Keratinocyte (primary cell): ENCODE data around the gene CARS1.

Experiments
- CTCF ChIP-seq, 3 experiments: IDR thresholded peaks in 1 of 3; conservative IDR thresholded peaks in 1 of 3; optimal IDR thresholded peaks in 1 of 3; 2 replicates in 2 of 3; 3 replicates in 1 of 3; pipeline versions ENCODE3 to v1.5.1; 2011; ENCODE audit warnings: low read length in 3 of 3, mild to moderate bottlenecking in 3 of 3, moderate library complexity in 2 of 3, control low read depth in 1 of 3, inconsistent platforms in 1 of 3; ENCODE audit not compliant: insufficient read depth in 2 of 3; ENCODE audit errors: extremely low read depth in 1 of 3
- EZH2 ChIP-seq: IDR thresholded peaks from one replicate; pipeline ENCODE4 v1.6.1; 2012; ENCODE audit warnings: inconsistent platforms, mild to moderate bottlenecking, low read length, moderate library complexity

DNA sequence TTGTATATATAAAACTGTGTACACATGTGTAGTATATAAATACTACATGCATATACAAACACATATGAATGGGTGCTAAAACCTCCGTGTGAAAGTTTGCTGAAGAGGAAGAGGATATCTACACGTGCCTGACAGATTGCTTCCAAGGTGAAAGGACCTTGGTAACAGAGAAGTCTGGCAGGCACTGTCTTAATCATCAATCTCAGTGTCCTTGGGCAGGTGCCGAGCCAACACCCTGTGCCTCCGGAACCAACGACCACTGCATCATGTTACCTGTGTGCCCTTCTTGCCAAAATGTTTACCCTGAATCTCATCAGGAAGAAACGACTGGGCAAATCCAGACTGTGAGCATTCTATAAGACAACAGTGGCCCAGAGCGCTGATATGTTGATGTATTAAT is 80.1 kb downstream of the CARS1 start:
- TF ChIP-seq CTCF (optimal IDR thresholded peaks at IDR 0.05 in 1 of 3, IDR thresholded peaks at IDR 0.05 in 1 of 3, conservative IDR thresholded peaks at IDR 0.05 in 1 of 3; ENCODE audit: extremely low read depth in 1 of 3, insufficient read depth in 2 of 3, low read length in 3 of 3) (no peak), EZH2 (no peak)
